Measurements from ENCODE around the gene LGR6. TPM values are rescaled to one million over a fixed set of nuclear protein-coding genes. Genes with fewer than 3 reads are reported as not detected.

The LGR6 gene
- total and polyA plus RNA-seq, 2 of the 4 experiments (the other 2 are of a cell fraction), result not detected

DNA sequence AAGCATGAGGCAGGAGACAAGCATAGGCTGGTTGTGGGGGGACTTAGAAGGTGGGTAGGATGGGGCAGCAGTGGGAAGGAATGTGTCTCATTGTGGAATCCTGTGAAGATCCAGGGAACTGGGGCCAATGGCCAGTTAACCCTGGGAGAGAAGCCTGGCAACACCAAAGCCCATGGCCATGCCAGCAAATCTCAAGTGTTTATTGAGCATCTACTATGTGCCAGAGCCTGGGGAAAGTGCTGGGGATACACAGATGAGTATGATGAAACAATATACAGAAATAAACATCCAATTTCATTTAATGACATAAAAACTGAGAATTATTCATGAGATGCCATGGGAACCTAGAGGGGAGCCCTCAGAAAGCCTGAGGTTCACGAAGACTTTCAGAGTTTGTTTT lies 17.4 kb downstream of the LGR6 start:
- Histone ChIP-seq H3K79me1 (ENCODE audit: low read depth in 1 of 2, low read length in 2 of 2) (no peaks in the 10 kb centered on the region), H3K9me3 (ENCODE audit: control insufficient read depth, insufficient read depth, low read length) (no peaks in the 10 kb centered on the region), H3K56ac (ENCODE audit: extremely low read depth, insufficient read depth, low read length) (no peak overlapping the region), H2BK120ac (ENCODE audit: low read depth, low read length) (no peak overlapping the region), H3K27ac (ENCODE audit: insufficient read depth, low read length) (no peak overlapping the region), H3K4ac (ENCODE audit: low read depth, low read length) (no peak overlapping the region), H2BK20ac (ENCODE audit: low read depth, low read length) (no peak overlapping the region), H3K9ac (ENCODE audit: low read depth, low read length) (no peak overlapping the region), H3K14ac (replicated peaks; ENCODE audit: low read depth, low read length) (no peak overlapping the region), H4K5ac (ENCODE audit: low read depth, low read length) (no peak overlapping the region), H3K23ac (ENCODE audit: low read depth, low read length) (no peak overlapping the region), H2BK5ac (ENCODE audit: low read depth, low read length, poor library complexity, severe bottlenecking) (no peak overlapping the region), H4K91ac (ENCODE audit: insufficient read depth, low read depth, low read length) (no peak overlapping the region), H3K4me2 (ENCODE audit: low read depth, low read length) (no peak overlapping the region), H2AK5ac (ENCODE audit: low read depth, low read length) (no peak overlapping the region), H2AK9ac (replicated peaks; ENCODE audit: low read depth, low read length, poor library complexity) (no peak overlapping the region), H2BK15ac (ENCODE audit: low read depth, low read length) (no peak overlapping the region), H3K4me3 (ENCODE audit: insufficient read depth, low read depth, low read length) (no peak overlapping the region), H3K9me1 (ENCODE audit: insufficient read depth, low read length) (no peaks in the 10 kb centered on the region), H2AFZ (replicated peaks; ENCODE audit: low read length, poor library complexity) (no peak overlapping the region), H3K36me3 (ENCODE audit: control insufficient read depth, insufficient read depth, low read length) (no peaks in the 10 kb centered on the region), H4K20me1 (ENCODE audit: insufficient read depth, low read length) (no peaks in the 10 kb centered on the region), H4K8ac (ENCODE audit: low read depth in 2 of 2, low read length in 2 of 2) (no peak overlapping the region), H3K4me1 (ENCODE audit: control insufficient read depth, insufficient read depth, low read length) (no peaks in the 10 kb centered on the region; the same call in 1 of the 2 replicates), H3K27me3 (ENCODE audit: control insufficient read depth, insufficient read depth, low read length) (peaks cover 74% of the 10 kb centered on the region), H3K18ac (ENCODE audit: low read depth, low read length) (no peak overlapping the region)
- DNase-seq, result no peak
- no peak for ATAC-seq (ENCODE audit: low read depth)
- dilution Hi-C loops (cut with HindIII; ENCODE audit: low sequenced_read_pairs, unreplicated experiment) (no loop called here), intact Hi-C loops (cut with micrococcal nuclease) (no loop called here), in situ Hi-C loops (cut with MboI; ENCODE audit: low sequenced_read_pairs) (no loop called here)
- TF ChIP-seq MAZ (IDR thresholded peaks at IDR 0.05; ENCODE audit: borderline replicate concordance, low read depth, low read length), result no peak
- no peak for TF ChIP-seq FOS (IDR thresholded peaks at IDR 0.05; ENCODE audit: low read depth, low read length)
- TF ChIP-seq NFE2L2 (IDR thresholded peaks at IDR 0.05; ENCODE audit: low read depth, low read length), result no peak
- TF ChIP-seq POLR2A (IDR thresholded peaks at IDR 0.05; ENCODE audit: low read depth, low read length), result no peak
- TF ChIP-seq RCOR1 (IDR thresholded peaks at IDR 0.05; ENCODE audit: insufficient replicate concordance, low read length), result no peak
- TF ChIP-seq, protein P1, sequence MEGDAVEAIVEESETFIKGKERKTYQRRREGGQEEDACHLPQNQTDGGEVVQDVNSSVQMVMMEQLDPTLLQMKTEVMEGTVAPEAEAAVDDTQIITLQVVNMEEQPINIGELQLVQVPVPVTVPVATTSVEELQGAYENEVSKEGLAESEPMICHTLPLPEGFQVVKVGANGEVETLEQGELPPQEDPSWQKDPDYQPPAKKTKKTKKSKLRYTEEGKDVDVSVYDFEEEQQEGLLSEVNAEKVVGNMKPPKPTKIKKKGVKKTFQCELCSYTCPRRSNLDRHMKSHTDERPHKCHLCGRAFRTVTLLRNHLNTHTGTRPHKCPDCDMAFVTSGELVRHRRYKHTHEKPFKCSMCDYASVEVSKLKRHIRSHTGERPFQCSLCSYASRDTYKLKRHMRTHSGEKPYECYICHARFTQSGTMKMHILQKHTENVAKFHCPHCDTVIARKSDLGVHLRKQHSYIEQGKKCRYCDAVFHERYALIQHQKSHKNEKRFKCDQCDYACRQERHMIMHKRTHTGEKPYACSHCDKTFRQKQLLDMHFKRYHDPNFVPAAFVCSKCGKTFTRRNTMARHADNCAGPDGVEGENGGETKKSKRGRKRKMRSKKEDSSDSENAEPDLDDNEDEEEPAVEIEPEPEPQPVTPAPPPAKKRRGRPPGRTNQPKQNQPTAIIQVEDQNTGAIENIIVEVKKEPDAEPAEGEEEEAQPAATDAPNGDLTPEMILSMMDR (conservative IDR thresholded peaks at IDR 0.05; ENCODE audit: low read depth, low read length), result no peak
- TF ChIP-seq, protein P2, sequence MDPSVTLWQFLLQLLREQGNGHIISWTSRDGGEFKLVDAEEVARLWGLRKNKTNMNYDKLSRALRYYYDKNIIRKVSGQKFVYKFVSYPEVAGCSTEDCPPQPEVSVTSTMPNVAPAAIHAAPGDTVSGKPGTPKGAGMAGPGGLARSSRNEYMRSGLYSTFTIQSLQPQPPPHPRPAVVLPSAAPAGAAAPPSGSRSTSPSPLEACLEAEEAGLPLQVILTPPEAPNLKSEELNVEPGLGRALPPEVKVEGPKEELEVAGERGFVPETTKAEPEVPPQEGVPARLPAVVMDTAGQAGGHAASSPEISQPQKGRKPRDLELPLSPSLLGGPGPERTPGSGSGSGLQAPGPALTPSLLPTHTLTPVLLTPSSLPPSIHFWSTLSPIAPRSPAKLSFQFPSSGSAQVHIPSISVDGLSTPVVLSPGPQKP (IDR thresholded peaks at IDR 0.05; ENCODE audit: borderline replicate concordance, low read depth, low read length), result no peak
- TF ChIP-seq RFX5 (IDR thresholded peaks at IDR 0.05; ENCODE audit: low read depth, low read length), result no peak
- no peak for TF ChIP-seq MXI1 (IDR thresholded peaks at IDR 0.05; ENCODE audit: borderline replicate concordance, low read depth, low read length)
- TF ChIP-seq BHLHE40 (IDR thresholded peaks at IDR 0.05; ENCODE audit: low read depth, low read length), result no peak
- no peak for TF ChIP-seq RAD21 (IDR thresholded peaks at IDR 0.05; ENCODE audit: low read length)
- TF ChIP-seq, protein P3, sequence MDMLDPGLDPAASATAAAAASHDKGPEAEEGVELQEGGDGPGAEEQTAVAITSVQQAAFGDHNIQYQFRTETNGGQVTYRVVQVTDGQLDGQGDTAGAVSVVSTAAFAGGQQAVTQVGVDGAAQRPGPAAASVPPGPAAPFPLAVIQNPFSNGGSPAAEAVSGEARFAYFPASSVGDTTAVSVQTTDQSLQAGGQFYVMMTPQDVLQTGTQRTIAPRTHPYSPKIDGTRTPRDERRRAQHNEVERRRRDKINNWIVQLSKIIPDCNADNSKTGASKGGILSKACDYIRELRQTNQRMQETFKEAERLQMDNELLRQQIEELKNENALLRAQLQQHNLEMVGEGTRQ (IDR thresholded peaks at IDR 0.05; ENCODE audit: low read depth, low read length), result no peak
- TF ChIP-seq MAFK (IDR thresholded peaks at IDR 0.05; ENCODE audit: low read depth, low read length), result no peak
- TF ChIP-seq CEBPB (IDR thresholded peaks at IDR 0.05; ENCODE audit: low read depth, low read length), result no peak
- TF ChIP-seq CHD1 (IDR thresholded peaks at IDR 0.05; ENCODE audit: low read depth, low read length), result no peak
- TF ChIP-seq SMC3 (IDR thresholded peaks at IDR 0.05; ENCODE audit: low read depth, low read length), result no peak
- WGBS, 2 experiments (ENCODE audit: extremely low coverage in 2 of 2, insufficient read length in 1 of 2), result no CpG with 5 or more reads among the region's 1 CpG
- no TSS peak for BruUV-seq (replicated peaks)
- CTCF ChIA-PET, result no interaction called here
- POLR2A ChIA-PET (ENCODE audit: unreplicated experiment), result no interaction called here
